Stimulated activated CD4-positive, alpha-beta T cell treated with anti-CD3 and anti-CD28 coated beads, Interleukin-1b, Interleukin-23, amount 100 ng/mL, for 24 hours (primary cell): Measurements from ENCODE around the gene JPH2.
"Not testable (repeated sequence)": the region's sequence is repeated elsewhere in the genome, so short reads cannot be mapped to it uniquely, and the experiment has no call there.

ENCODE experiments used
- DNase-seq, 4 experiments: peaks; one replicate each; pipeline ENCODE4 v3.0.0-alpha.2; 2020; ENCODE audit warnings: low read depth in 4 of 4, low spot score in 1 of 4

The JPH2 gene

GRCh38 chr20:44187054-44187771 is at the start of gene JPH2:
JPH2 (minus strand) TSS chr20:44187188; CDS start chr20:44186705, 483 bp downstream.
- DNase-seq, result no peak

- DNase-seq, result no peak
These were observed 48.7 kb upstream of the JPH2 start for GRCh38 chr20:44235702-44236101.

GRCh38 chr20:44234566-44235317 is 47.8 kb upstream of the JPH2 start:
- DNase-seq, result no peak

- DNase-seq, result no peak
These were observed 46.5 kb upstream of the JPH2 start for GRCh38 chr20:44233436-44234016.

GRCh38 chr20:44232469-44232856 is 45.5 kb upstream of the JPH2 start:
- not testable (repeated sequence) for DNase-seq

- no peak for DNase-seq
These were observed 44.9 kb upstream of the JPH2 start for GRCh38 chr20:44231713-44232468.

- DNase-seq, result no peak
These were observed 44.2 kb upstream of the JPH2 start for GRCh38 chr20:44231193-44231592.

- no peak for DNase-seq
These were observed 41.7 kb upstream of the JPH2 start for GRCh38 chr20:44228465-44229258.

- DNase-seq, result no peak
These were observed 37.6 kb upstream of the JPH2 start for GRCh38 chr20:44224637-44225036.

GRCh38 chr20:44223721-44224120 is 36.7 kb upstream of the JPH2 start:
- no peak for DNase-seq

- no peak for DNase-seq
These were observed 35.8 kb upstream of the JPH2 start for GRCh38 chr20:44222633-44223368.

- no peak for DNase-seq
These were observed 35.0 kb upstream of the JPH2 start for GRCh38 chr20:44222027-44222426.

- no peak for DNase-seq
These were observed 34.5 kb upstream of the JPH2 start for GRCh38 chr20:44221368-44221954.

- DNase-seq, result no peak
These were observed 32.8 kb upstream of the JPH2 start for GRCh38 chr20:44219791-44220190.

GRCh38 chr20:44219170-44219730 is 32.3 kb upstream of the JPH2 start:
- no peak for DNase-seq

- no peak for DNase-seq
These were observed 31.5 kb upstream of the JPH2 start for GRCh38 chr20:44218446-44218845.

GRCh38 chr20:44217342-44218092 is 30.5 kb upstream of the JPH2 start:
- DNase-seq, result peak; percentile 36 to 49 (median 44)

GRCh38 chr20:44215125-44215524 is 28.1 kb upstream of the JPH2 start:
- DNase-seq, result peak; percentile 37 to 63 (median 51)

- DNase-seq, result no peak
These were observed 25.8 kb upstream of the JPH2 start for GRCh38 chr20:44212792-44213191.
